ENCODE measurements around the gene KRTAP2-3.
"Not testable (repeated sequence)": the region's sequence is repeated elsewhere in the genome, so short reads cannot be mapped to it uniquely, and the experiment has no call there.

Gene KRTAP2-3

DNA sequence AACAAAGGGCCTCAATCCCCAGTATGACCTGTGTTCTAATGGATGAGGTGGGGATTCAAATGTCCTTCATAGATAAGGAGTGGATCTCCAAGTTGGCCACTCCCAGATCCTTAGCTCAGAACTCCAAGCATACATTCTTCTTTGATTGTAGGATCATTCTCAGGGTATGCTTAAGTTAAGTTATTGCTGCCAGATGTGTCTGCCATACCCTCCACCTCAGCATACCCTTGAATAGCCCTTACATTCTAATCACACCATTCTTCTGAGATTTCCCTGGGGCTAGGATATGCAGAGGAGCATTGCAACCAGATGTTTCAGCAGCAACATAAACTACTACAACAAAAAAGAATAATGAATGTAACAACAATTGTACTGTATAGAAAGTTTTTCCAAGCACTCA, 7.4 kb upstream of the KRTAP2-3 start:
- DNase-seq (ENCODE audit: low read depth, low spot score) = no peak

GRCh38 chr17:41065829-41066624, 6.1 kb upstream of the KRTAP2-3 start, which contains the start of gene KRTAP2-4:
TSS of gene KRTAP2-4 (minus strand) at chr17:41065879. CDS start at chr17:41065845, 34 bp downstream.
- no peak for DNase-seq (ENCODE audit: low read depth, low spot score)

GRCh38 chr17:41065016-41065689, 5.2 kb upstream of the KRTAP2-3 start:
- DNase-seq (ENCODE audit: low read depth, low spot score) = not testable (repeated sequence)

- DNase-seq (ENCODE audit: low read depth, low spot score) = no peak
These were observed 4.4 kb upstream of the KRTAP2-3 start for GRCh38 chr17:41064301-41064700.

- no peak for DNase-seq (ENCODE audit: low read depth, low spot score)
These were observed 3.5 kb upstream of the KRTAP2-3 start for GRCh38 chr17:41063449-41063848.

- DNase-seq (ENCODE audit: low read depth, low spot score) = no peak
These were observed 2.0 kb upstream of the KRTAP2-3 start for GRCh38 chr17:41061964-41062363.

DNA sequence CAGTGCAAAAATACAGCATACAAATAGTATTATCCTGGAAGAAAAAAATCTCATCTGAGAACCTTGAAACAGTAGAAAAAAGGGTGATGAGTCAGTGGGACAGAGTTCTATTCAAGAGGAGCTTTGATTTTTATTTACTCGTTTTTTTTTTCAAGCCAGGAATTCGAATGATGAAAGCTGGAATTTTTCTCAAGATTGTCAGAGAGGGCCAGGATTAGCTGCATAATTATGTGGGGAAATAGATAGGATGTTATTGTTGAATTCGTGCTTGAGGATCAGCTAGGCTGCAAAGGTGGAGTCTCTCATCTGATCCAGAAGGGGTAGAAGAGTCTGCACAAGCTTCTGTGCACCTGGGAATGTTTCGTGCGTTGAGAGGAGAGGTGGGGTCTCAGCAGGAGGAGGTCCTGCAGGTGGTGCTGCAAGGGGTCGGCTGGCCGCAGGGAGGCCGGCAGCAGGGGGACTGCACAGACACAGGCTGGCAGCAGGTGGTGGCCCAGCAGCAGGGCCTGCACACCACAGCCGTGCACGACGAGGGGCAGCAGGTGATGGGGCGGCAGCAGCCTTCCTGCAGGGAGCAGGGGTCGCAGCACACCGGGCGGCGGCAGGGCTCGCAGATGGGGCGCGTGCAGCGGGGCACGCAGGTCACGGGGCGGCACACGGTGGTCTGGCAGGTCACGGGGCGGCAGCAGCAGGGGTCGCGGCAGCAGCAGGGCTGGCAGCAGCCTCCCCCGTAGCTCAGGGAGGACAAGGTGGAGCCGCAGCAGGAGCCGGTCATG, 450 bp downstream of the KRTAP2-3 start:
- DNase-seq (ENCODE audit: low read depth, low spot score) = not testable (repeated sequence)

DNA sequence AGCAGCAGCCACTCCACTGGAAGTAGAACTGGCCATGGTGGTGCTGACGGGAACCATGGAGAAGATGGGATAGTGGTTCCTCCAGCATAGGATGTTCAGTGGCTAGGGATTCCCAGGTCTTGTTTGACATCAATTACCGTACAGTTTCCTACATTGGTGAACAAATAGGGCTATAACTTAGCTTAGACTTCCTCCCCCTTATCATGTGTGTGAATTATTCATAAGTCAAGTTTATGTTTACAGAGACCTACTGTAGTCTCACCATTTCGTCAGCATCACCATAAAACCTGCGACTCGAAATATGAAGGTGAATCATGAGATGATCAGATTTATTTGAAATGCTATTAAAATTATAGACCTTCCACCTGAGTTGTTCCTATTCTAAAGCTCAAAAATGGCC, 1.2 kb downstream of the KRTAP2-3 start:
- no peak for DNase-seq (ENCODE audit: low read depth, low spot score)

GRCh38 chr17:41057547-41057946, 2.4 kb downstream of the KRTAP2-3 start:
- DNase-seq (ENCODE audit: low read depth, low spot score) = no peak

- not testable (repeated sequence) for DNase-seq (ENCODE audit: low read depth, low spot score)
These were observed 4.8 kb downstream of the KRTAP2-3 start, which contains the start of gene KRTAP2-2 for GRCh38 chr17:41055130-41055529. TSS of gene KRTAP2-2 (minus strand) at chr17:41055230. CDS start at chr17:41055211, 19 bp downstream.

DNA sequence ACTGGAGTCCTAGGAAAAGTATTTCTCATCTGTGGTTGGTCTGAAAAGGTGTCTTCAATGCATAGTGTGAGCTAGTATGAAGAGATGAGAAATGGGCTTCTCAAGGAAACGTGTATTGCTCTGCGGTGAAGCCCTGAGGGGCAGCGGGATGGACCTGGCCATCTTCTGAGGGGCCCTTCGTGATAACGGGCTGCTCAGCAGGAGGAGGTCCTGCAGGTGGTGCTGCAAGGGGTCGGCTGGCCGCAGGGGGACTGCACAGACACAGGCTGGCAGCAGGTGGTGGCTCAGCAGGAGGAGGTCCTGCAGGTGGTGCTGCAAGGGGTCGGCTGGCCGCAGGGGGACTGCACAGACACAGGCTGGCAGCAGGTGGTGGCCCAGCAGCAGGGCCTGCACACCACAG, 5.4 kb downstream of the KRTAP2-3 start:
- not testable (repeated sequence) for DNase-seq (ENCODE audit: low read depth, low spot score)

DNA sequence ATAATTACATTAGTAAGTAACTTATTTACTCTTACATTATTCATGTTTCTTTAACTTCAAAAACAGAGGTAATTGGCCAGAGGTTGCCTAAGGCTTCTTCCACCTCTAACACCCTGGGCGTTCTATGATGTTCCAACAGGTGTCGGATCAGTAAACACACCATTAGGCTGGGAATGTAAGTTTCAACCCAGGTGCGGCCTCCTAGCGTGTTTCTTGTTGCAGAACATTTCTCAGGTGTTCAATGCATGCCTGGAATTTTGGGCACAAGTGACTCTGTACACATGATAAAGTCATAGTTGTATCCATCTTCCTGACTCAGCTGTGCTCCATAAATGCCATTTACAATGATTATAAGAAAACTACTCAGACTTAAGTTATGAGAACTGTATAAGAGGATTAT, 5.9 kb downstream of the KRTAP2-3 start:
- DNase-seq (ENCODE audit: low read depth, low spot score) = no peak

DNA sequence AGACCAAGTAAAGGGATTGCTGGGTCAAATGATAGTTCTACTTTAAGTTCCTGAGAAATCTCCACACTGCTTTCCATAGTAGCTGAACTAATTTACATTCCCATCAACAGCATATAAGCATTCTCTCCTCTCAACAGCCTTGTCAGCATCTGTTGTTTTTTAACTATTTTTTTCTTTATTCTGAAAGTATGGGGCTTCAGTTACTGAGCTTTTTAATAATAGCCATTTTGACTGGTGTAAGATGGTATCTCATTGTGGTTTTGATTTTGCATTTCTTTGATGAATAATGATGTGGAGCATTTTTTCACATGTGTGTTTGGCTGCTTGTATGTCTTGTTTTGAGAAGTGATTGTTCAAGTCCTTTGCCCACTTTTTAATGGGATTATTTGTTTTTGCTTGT, 7.3 kb downstream of the KRTAP2-3 start:
- DNase-seq (ENCODE audit: low read depth, low spot score) = no peak

DNA sequence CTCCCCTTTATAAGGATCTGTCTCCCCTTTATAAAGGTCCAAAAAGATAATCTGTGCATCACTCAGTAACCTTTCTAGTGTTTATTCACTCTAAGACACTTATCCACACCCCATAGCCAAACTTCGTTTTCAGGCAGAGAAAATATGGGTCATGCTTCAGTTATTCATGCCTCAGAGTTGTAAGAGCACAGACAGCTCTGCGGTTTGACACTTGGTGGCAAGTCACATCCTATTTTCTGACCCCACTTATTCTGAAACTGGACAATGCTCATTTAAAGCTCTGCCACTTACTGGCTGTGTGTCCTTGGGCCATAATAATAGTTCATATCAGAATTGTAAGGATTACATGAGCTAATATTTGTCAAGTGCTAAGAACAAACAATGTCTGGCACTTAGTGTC, 10.8 kb downstream of the KRTAP2-3 start:
- DNase-seq (ENCODE audit: low read depth, low spot score) = no peak

DNA sequence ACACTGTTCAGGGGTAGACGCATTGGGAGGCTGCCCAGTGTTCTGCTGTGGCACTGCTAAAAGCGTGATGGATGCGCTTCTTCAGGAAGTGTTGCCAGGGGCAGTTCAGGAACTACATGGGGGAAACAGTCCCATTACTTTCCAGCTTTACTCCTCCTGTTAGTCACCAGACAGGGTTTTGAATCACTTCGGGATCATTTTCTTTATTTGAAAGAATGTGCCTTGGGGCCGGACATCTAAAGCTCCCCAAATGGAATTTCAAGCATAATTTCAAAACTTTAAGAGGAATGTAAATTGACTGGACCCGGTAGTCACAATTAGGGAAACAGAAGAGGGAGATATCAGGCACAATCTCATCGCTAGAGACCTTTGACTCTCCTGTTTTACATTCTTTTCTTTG, 11.5 kb downstream of the KRTAP2-3 start:
- DNase-seq (ENCODE audit: low read depth, low spot score) = peak; percentile 71

- DNase-seq (ENCODE audit: low read depth, low spot score) = not testable (repeated sequence)
These were observed 13.0 kb downstream of the KRTAP2-3 start, which contains the start of gene KRTAP2-1 for GRCh38 chr17:41046735-41047465. TSS of gene KRTAP2-1 (minus strand) at chr17:41047316. CDS start at chr17:41047267, 49 bp downstream.

DNA sequence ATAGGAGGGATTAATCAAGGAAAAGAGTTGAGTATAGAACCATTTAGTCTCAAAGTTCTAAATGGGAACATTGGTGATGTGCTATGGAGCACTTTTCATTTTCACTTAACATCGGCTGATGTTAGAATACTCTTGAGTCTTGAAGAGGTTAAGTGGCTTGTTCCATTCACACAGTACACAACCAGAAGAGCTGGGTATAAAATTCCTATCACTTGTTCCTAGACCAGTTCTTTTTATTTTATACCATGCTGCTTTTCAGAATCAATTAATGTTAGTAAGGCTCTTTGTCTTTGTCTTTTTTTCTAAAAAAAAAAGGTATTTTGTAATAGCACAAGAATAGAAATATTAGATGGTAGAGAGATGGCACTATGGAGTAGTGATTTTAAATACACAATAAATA, 17.0 kb downstream of the KRTAP2-3 start:
- DNase-seq (ENCODE audit: low read depth, low spot score) = no peak

- not testable (repeated sequence) for DNase-seq (ENCODE audit: low read depth, low spot score)
These were observed 18.9 kb downstream of the KRTAP2-3 start, which contains the start of gene KRTAP1-1 for GRCh38 chr17:41040783-41041571. TSS of gene KRTAP1-1 (minus strand) at chr17:41041450. CDS start at chr17:41041397, 53 bp downstream.

DNA sequence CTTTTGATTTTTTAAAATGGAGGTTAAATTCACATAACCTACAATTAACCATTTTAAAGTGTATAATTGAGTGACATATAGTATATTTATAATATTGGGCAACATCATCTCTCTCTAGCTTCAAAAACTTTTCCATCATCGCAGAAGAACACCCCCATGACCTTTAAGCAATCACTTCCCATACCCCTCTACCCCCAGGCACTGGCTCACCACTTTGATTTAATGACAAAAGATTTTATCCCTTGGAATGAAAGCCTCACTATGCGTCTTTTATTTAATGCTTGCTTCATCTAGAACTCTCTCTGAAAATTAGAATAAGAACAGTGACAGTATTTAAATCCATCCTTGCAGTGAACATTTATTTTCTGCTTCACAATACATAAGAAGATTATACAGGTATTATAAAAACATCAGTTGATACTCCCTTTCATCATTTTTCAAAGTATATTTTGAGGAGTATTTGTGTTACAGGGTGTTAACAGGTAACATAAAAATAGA, 22.0 kb downstream of the KRTAP2-3 start:
- no peak for DNase-seq (ENCODE audit: low read depth, low spot score)

- not testable (repeated sequence) for DNase-seq (ENCODE audit: low read depth, low spot score)
These were observed 25.5 kb downstream of the KRTAP2-3 start, which contains the start of gene KRTAP1-3 for GRCh38 chr17:41034346-41034935. TSS of gene KRTAP1-3 (minus strand) at chr17:41034874. CDS start at chr17:41034821, 53 bp downstream.
